OCI-LY3 (cell line): ENCODE measurements around the gene GALNT18.

Experiments used
- H2AFZ ChIP-seq: fragments of 200-600, 300-600 bp; shearing (Covaris generic); 2 replicates; pipeline ENCODE4 v1.6.0; 2014; ENCODE audit warnings: antibody characterized with exemption, low read depth, low read length
- H3K27ac ChIP-seq: fragments of 200-600, 300-600 bp; sonication (generic); 2 replicates; pipeline ENCODE4 v1.5.1; 2014; ENCODE audit warnings: mild to moderate bottlenecking, low read length, moderate library complexity, mixed read lengths
- H3K27me3 ChIP-seq: fragments of 200-600, 300-600 bp; sonication (generic); 2 replicates; pipeline ENCODE4 v1.6.1; 2014; ENCODE audit warnings: low read depth, low read length, mixed read lengths
- H3K36me3 ChIP-seq: fragments of 200-600, 300-600 bp; sonication (generic); replicated peaks from 2 replicates; pipeline ENCODE3; 2014; ENCODE audit warnings: low read depth, low read length, mixed read lengths
- H3K4me1 ChIP-seq: fragments of 300-600, 200-600 bp; sonication (generic); 2 replicates; pipeline ENCODE4 v1.6.1; 2014; ENCODE audit warnings: low read length, mixed read lengths
- H3K4me2 ChIP-seq: fragments of 200-600, 300-600 bp; sonication (generic); 2 replicates; pipeline ENCODE4 v1.6.1; 2014; ENCODE audit warnings: low read length, mixed read lengths
- H3K4me3 ChIP-seq: fragments of 300-600, 200-600 bp; sonication (generic); 2 replicates; pipeline ENCODE4 v1.5.1; 2014; ENCODE audit warnings: antibody characterized with exemption, mild to moderate bottlenecking, low read length, moderate library complexity
- H3K79me2 ChIP-seq: fragments of 300-600, 200-600 bp; shearing (Covaris generic); 2 replicates; pipeline ENCODE4 v1.6.1; 2014; ENCODE audit warnings: mild to moderate bottlenecking, low read length, mixed read lengths
- H3K9ac ChIP-seq: fragments of 300-600, 200-600 bp; shearing (Covaris generic); 2 replicates; pipeline ENCODE4 v1.6.0; 2014; ENCODE audit warnings: mild to moderate bottlenecking, low read length, moderate library complexity
- H3K9me3 ChIP-seq: fragments of 200-600, 300-600 bp; shearing (Covaris generic); 2 replicates; pipeline ENCODE4 v1.6.1; 2014; ENCODE audit warnings: low read length, mixed read lengths; ENCODE audit not compliant: insufficient read depth
- H4K20me1 ChIP-seq: fragments of 200-600, 300-600 bp; sonication (generic); 2 replicates; pipeline ENCODE4 v1.6.1; 2016; ENCODE audit warnings: low read length, mixed read lengths; ENCODE audit not compliant: insufficient read depth
- CTCF ChIP-seq: fragments of 200-600, 300-600 bp; sonication (generic); IDR thresholded peaks from 2 replicates; pipeline ENCODE4 v1.5.1; 2014; ENCODE audit warnings: antibody characterized with exemption, low read length, low read depth
- EZH2phosphoT487 ChIP-seq: fragments of 200-600 bp; shearing (Covaris generic); IDR thresholded peaks from 2 replicates; pipeline ENCODE4 v1.6.1; 2018; ENCODE audit warnings: antibody characterized with exemption, mixed run types, low read depth

Gene GALNT18

GRCh38 chr11:11480971-11481370 lies 140.8 kb downstream of the GALNT18 start:
- Histone ChIP-seq H3K9me3 (no peaks in the 10 kb centered on the region), H3K36me3 (no peaks in the 10 kb centered on the region), H3K4me1 (no peaks in the 10 kb centered on the region), H3K79me2 (no peaks in the 10 kb centered on the region), H3K27ac (no peak overlapping the region), H3K9ac (no peak overlapping the region), H3K27me3 (peaks cover 34% of the 10 kb centered on the region), H3K4me2 (no peak overlapping the region), H2AFZ (no peak overlapping the region), H3K4me3 (no peak overlapping the region), H4K20me1 (no peaks in the 10 kb centered on the region)
- TF ChIP-seq EZH2phosphoT487 (no peak), CTCF (no peak)

- H3K27me3 ChIP-seq: peaks cover 41% of the 10 kb centered on the region
Observed at GRCh38 chr11:11478687-11479086, 143.1 kb downstream of the GALNT18 start.

GRCh38 chr11:11477695-11478420 lies 143.9 kb downstream of the GALNT18 start:
- no peak overlapping the region for H3K4me3 ChIP-seq
- peaks cover 36% of the 10 kb centered on the region for H3K27me3 ChIP-seq
- H3K27ac ChIP-seq: no peak overlapping the region
- no peaks in the 10 kb centered on the region for H4K20me1 ChIP-seq
- H3K4me2 ChIP-seq: no peak overlapping the region
- no peaks in the 10 kb centered on the region for H3K79me2 ChIP-seq
- H3K9ac ChIP-seq: no peak overlapping the region
- no peak overlapping the region for H2AFZ ChIP-seq
- TF ChIP-seq EZH2phosphoT487: no peak
- no peak for TF ChIP-seq CTCF
- H3K4me1 ChIP-seq: no peaks in the 10 kb centered on the region
- no peaks in the 10 kb centered on the region for H3K36me3 ChIP-seq
- H3K9me3 ChIP-seq: no peaks in the 10 kb centered on the region

More at GRCh38 chr11:11478687-11479086, 143.1 kb downstream of the GALNT18 start:
- H2AFZ ChIP-seq: no peak overlapping the region
- H3K4me2 ChIP-seq: no peak overlapping the region
- H3K36me3 ChIP-seq: no peaks in the 10 kb centered on the region
- no peaks in the 10 kb centered on the region for H3K4me1 ChIP-seq
- H3K79me2 ChIP-seq: no peaks in the 10 kb centered on the region
- H3K9me3 ChIP-seq: no peaks in the 10 kb centered on the region
- no peaks in the 10 kb centered on the region for H4K20me1 ChIP-seq
- no peak overlapping the region for H3K4me3 ChIP-seq
- H3K9ac ChIP-seq: no peak overlapping the region
- TF ChIP-seq CTCF (no peak), EZH2phosphoT487 (no peak)
- H3K27ac ChIP-seq: no peak overlapping the region

- Histone ChIP-seq H3K4me1 (peaks cover 4% of the 10 kb centered on the region; the same call in 1 of the 2 replicates), H4K20me1 (no peaks in the 10 kb centered on the region), H3K27me3 (peaks cover 31% of the 10 kb centered on the region), H3K4me3 (no peak overlapping the region), H3K27ac (no peak overlapping the region), H3K4me2 (no peak overlapping the region), H3K36me3 (no peaks in the 10 kb centered on the region), H3K9ac (no peak overlapping the region), H2AFZ (no peak overlapping the region), H3K79me2 (no peaks in the 10 kb centered on the region), H3K9me3 (no peaks in the 10 kb centered on the region)
- no peak for TF ChIP-seq EZH2phosphoT487
- no peak for TF ChIP-seq CTCF
Observed at GRCh38 chr11:11476971-11477645, 144.7 kb downstream of the GALNT18 start.
